Upper lobe of left lung (tissue), 6 donors: ENCODE measurements around the gene RNF103. TPM values are rescaled to one million over a fixed set of nuclear protein-coding genes. Genes with fewer than 3 reads are reported as not detected.

ENCODE experiments used
- ATAC-seq, 2 donors: fragments of 200-7000 bp; cut with Tn5 transposase; one replicate each; pipeline ENCODE4 v1.9.1; 2022; ENCODE audit warnings: mild to moderate bottlenecking in 2 of 2, moderate library complexity in 2 of 2; ENCODE audit not compliant: low FRiP score in 2 of 2
- DNase-seq, 2 donors: peaks; one replicate each; pipeline ENCODE4 v3.0.0-alpha.2; 2019 to 2020
- H3K27ac ChIP-seq, 4 donors: fragments of 200-600 bp; sonication (generic); one replicate each; pipeline ENCODE4 v1.5.1; 2016 to 2019
- H3K27me3 ChIP-seq, 4 donors: fragments of 200-600 bp; sonication (generic); one replicate each; pipeline ENCODE4 v1.5.1; 2017 to 2019
- H3K36me3 ChIP-seq, 4 donors: fragments of 200-600 bp; sonication (generic); one replicate each; pipeline ENCODE4 v1.5.1; 2016 to 2019
- H3K4me1 ChIP-seq, 4 donors: fragments of 200-600 bp; sonication (generic); one replicate each; pipeline ENCODE4 v1.5.1; 2018 to 2019
- H3K4me3 ChIP-seq, 4 donors: fragments of 200-600 bp; sonication (generic); one replicate each; pipeline ENCODE4 v1.5.1; 2017 to 2019; ENCODE audit warnings: mild to moderate bottlenecking in 2 of 4, moderate library complexity in 1 of 4
- H3K9me3 ChIP-seq, 4 donors: fragments of 200-600 bp; sonication (generic); one replicate each; pipeline ENCODE4 v1.5.1; 2018 to 2019
- CTCF ChIP-seq, 6 experiments: fragments of 450-650 bp in 4 of 6; fragments of 200-600 bp in 2 of 6; sonication (generic) in 2 of 6; IDR thresholded peaks; one replicate each; pipeline ENCODE4 v1.5.1; 2016 to 2019; ENCODE audit warnings: antibody characterized with exemption in 6 of 6
- EP300 ChIP-seq, 4 donors: sonication (generic); formaldehyde crosslinking; IDR thresholded peaks; one replicate each; pipeline ENCODE4 v1.5.1; 2017; ENCODE audit warnings: antibody characterized with exemption in 4 of 4, control low read depth in 2 of 4
- POLR2A ChIP-seq, 4 donors: fragments of 450-650 bp; IDR thresholded peaks; one replicate each; pipeline ENCODE4 v1.5.1; 2016 to 2017; ENCODE audit warnings: antibody characterized with exemption in 4 of 4, mild to moderate bottlenecking in 2 of 4
- POLR2AphosphoS5 ChIP-seq, 2 donors: sonication (generic); formaldehyde crosslinking; IDR thresholded peaks; one replicate each; pipeline ENCODE4 v1.5.1; 2017; ENCODE audit warnings: antibody characterized with exemption in 2 of 2
- WGBS, 2 donors: methylation state at CpG; one replicate each; pipeline ENCODE4 v1.1.5; 2017 to 2018; 5-methylcytosine and 5-hydroxymethylcytosine counted together
- total RNA-seq, 6 donors: library from RNA; depleted of rRNA in 4 of 6; stranded (reverse); fragments of >200 nt in 4 of 6; gene quantifications; one replicate each; pipeline versions ENCODE4 v1.1.0 to v1.2.1, GENCODE V29; 2016 to 2021
- donor health status: DM: no; HTN: no; CAD: no; lungs with moderate emphysema.
- donor health status: DM: no; HTN: yes; CAD: no; lungs with severe emphysema.

Gene RNF103
- total RNA-seq, 6 donors from 2014 or later = 13.7 to 48.4 (median 21.3) TPM

- no peak overlapping the region for H3K4me3 ChIP-seq
- no peaks in the 10 kb centered on the region for H3K27me3 ChIP-seq
- H3K9me3 ChIP-seq = no peaks in the 10 kb centered on the region
- no peaks in the 10 kb centered on the region for H3K36me3 ChIP-seq
- ATAC-seq (no peak), DNase-seq (no peak)
- no peak for TF ChIP-seq EP300 (IDR thresholded peaks at IDR 0.05)
- no peak for TF ChIP-seq POLR2AphosphoS5 (IDR thresholded peaks at IDR 0.05)
- no peak for TF ChIP-seq CTCF (IDR thresholded peaks at IDR 0.05)
- TF ChIP-seq POLR2A (IDR thresholded peaks at IDR 0.05) = no peak
- H3K27ac ChIP-seq = no peak overlapping the region
- 95 to 100% methylated on average over 3 of the region's 3 CpGs for WGBS, 2 donors
- peaks cover 0 to 16% (median 3%) of the 10 kb centered on the region in 4 donors for H3K4me1 ChIP-seq
Measured at GRCh38 chr2:86627550-86627949, 3.9 kb upstream of the RNF103 start.

GRCh38 chr2:86625096-86625495 is 1.4 kb upstream of the RNF103 start:
- ATAC-seq = no peak
- TF ChIP-seq CTCF (IDR thresholded peaks at IDR 0.05) (no peak), POLR2AphosphoS5 (IDR thresholded peaks at IDR 0.05) (no peak), EP300 (IDR thresholded peaks at IDR 0.05) (no peak), POLR2A (IDR thresholded peaks at IDR 0.05) (no peak)
- Histone ChIP-seq H3K4me3 (no peak overlapping the region), H3K27me3 (no peaks in the 10 kb centered on the region), H3K27ac (no peak overlapping the region), H3K36me3 (no peaks in the 10 kb centered on the region), H3K9me3 (no peaks in the 10 kb centered on the region), H3K4me1 (peaks cover 9 to 28% (median 13%) of the 10 kb centered on the region in 4 donors)
- DNase-seq = no peak
- WGBS, 2 donors = 88 to 97% methylated on average over 4 of the region's 4 CpGs

- ATAC-seq = no peak
- TF ChIP-seq CTCF (IDR thresholded peaks at IDR 0.05) (no peak), POLR2A (IDR thresholded peaks at IDR 0.05) (no peak), EP300 (IDR thresholded peaks at IDR 0.05) (no peak), POLR2AphosphoS5 (IDR thresholded peaks at IDR 0.05) (no peak)
- peaks cover 0 to 4% (median under 1%) of the 10 kb centered on the region in 4 donors for H3K36me3 ChIP-seq
- H3K27me3 ChIP-seq = no peaks in the 10 kb centered on the region
- DNase-seq = no peak
- peak overlapping the region; percentile 98 to 99 (median 98) for H3K27ac ChIP-seq
- peaks cover 9 to 28% (median 13%) of the 10 kb centered on the region in 4 donors for H3K4me1 ChIP-seq
- 86 to 91% methylated on average over 6 of the region's 6 CpGs for WGBS, 2 donors
- H3K4me3 ChIP-seq = peak overlapping the region in 3 of 4 donors; percentile 81 to 84 (median 81)
- H3K9me3 ChIP-seq = no peaks in the 10 kb centered on the region
Measured at GRCh38 chr2:86624267-86624547, 542 bp upstream of the RNF103 start.

GRCh38 chr2:86623043-86623493 is 597 bp downstream of the RNF103 start:
- DNase-seq = peak in 1 of 2 donors; percentile 70
- Histone ChIP-seq H3K4me1 (peaks cover 9 to 24% (median 11%) of the 10 kb centered on the region in 4 donors), H3K27ac (peak overlapping the region; percentile 98 to 99 (median 98)), H3K27me3 (no peaks in the 10 kb centered on the region), H3K4me3 (peak overlapping the region; percentile 78 to 84 (median 81)), H3K36me3 (peaks cover 0 to 9% (median 2%) of the 10 kb centered on the region in 4 donors), H3K9me3 (no peaks in the 10 kb centered on the region)
- TF ChIP-seq POLR2A (IDR thresholded peaks at IDR 0.05) = no peak
- TF ChIP-seq CTCF (IDR thresholded peaks at IDR 0.05) = peak in 1 of 6 experiments; percentile 11
- TF ChIP-seq POLR2AphosphoS5 (IDR thresholded peaks at IDR 0.05) = peak in 1 of 2 donors; percentile 31
- TF ChIP-seq EP300 (IDR thresholded peaks at IDR 0.05) = no peak
- peak; percentile 71 to 85 for ATAC-seq
- WGBS, 2 donors = 0% methylated on average over 23 to 28 of the region's 56 CpGs

- peak in 1 of 4 donors; percentile 12 for TF ChIP-seq POLR2A (IDR thresholded peaks at IDR 0.05)
- TF ChIP-seq EP300 (IDR thresholded peaks at IDR 0.05) = no peak
- DNase-seq = peak; percentile 69 to 94
- no peaks in the 10 kb centered on the region for H3K9me3 ChIP-seq
Measured at GRCh38 chr2:86622519-86623042, 1.1 kb downstream of the RNF103 start.

More at GRCh38 chr2:86622519-86623042, 1.1 kb downstream of the RNF103 start:
- Histone ChIP-seq H3K27ac (peak overlapping the region; percentile 98 to 99 (median 98)), H3K4me3 (peak overlapping the region; percentile 78 to 84 (median 81)), H3K27me3 (no peaks in the 10 kb centered on the region), H3K4me1 (peaks cover 9 to 19% (median 10%) of the 10 kb centered on the region in 4 donors), H3K36me3 (peaks cover 0 to 12% (median 2%) of the 10 kb centered on the region in 4 donors)
- ATAC-seq = peak; percentile 39 to 50
- WGBS, 2 donors = 1 to 2% methylated on average over 28 to 29 of the region's 29 CpGs
